Measurements from ENCODE around the gene CABLES2.

- TF ChIP-seq CTCF (IDR thresholded peaks at IDR 0.05; ENCODE audit: low read depth, low read length, poor library complexity, severe bottlenecking) (no peak), EZH2phosphoT487 (IDR thresholded peaks at IDR 0.05; ENCODE audit: borderline replicate concordance, low read length) (no peak)
Measured at GRCh38 chr20:62427172-62428001, 20.3 kb upstream of the CABLES2 start, which contains the start of gene RBBP8NL.
